ENCODE results near the gene RHOJ. TPM values are rescaled to one million over a fixed set of nuclear protein-coding genes. Genes with fewer than 3 reads are reported as not detected.

The RHOJ gene
- total and polyA plus RNA-seq, 2 of the 4 experiments (the other 2 are of a cell fraction) = 9.5 to 33.9 TPM

GRCh38 chr14:63288853-63289252, 84.6 kb downstream of the RHOJ start (continued):
- no peak for TF ChIP-seq ELK1 (IDR thresholded peaks at IDR 0.05; ENCODE audit: borderline replicate concordance, low read depth, low read length)

- no peaks in the 10 kb centered on the region for H3K79me1 ChIP-seq (ENCODE audit: low read depth in 1 of 2, low read length in 2 of 2)
- no peaks in the 10 kb centered on the region for H3K4me1 ChIP-seq (ENCODE audit: control insufficient read depth, insufficient read depth, low read length)
- peaks cover 4% of the 10 kb centered on the region; the same call in 1 of the 2 replicates for H3K36me3 ChIP-seq (ENCODE audit: control insufficient read depth, insufficient read depth, low read length)
- H3K4me2 ChIP-seq (ENCODE audit: low read depth, low read length) = no peak overlapping the region
- H2BK5ac ChIP-seq (ENCODE audit: low read depth, low read length, poor library complexity, severe bottlenecking) = no peak overlapping the region
- H2AFZ ChIP-seq (replicated peaks; ENCODE audit: low read length, poor library complexity) = no peak overlapping the region
- dilution Hi-C loops (cut with HindIII; ENCODE audit: low sequenced_read_pairs, unreplicated experiment) (no loop called here), in situ Hi-C loops (cut with MboI; ENCODE audit: low sequenced_read_pairs) (no loop called here), intact Hi-C loops (cut with micrococcal nuclease) (no loop called here)
- H3K27me3 ChIP-seq (ENCODE audit: control insufficient read depth, insufficient read depth, low read length) = no peaks in the 10 kb centered on the region
- ChIA-PET CTCF (no interaction called here), POLR2A (ENCODE audit: unreplicated experiment) (no interaction called here)
- H4K91ac ChIP-seq (ENCODE audit: insufficient read depth, low read depth, low read length) = no peak overlapping the region
- H3K4ac ChIP-seq (ENCODE audit: low read depth, low read length) = no peak overlapping the region
- no peak overlapping the region for H2BK20ac ChIP-seq (ENCODE audit: low read depth, low read length)
- H4K8ac ChIP-seq (ENCODE audit: low read depth in 2 of 2, low read length in 2 of 2) = no peak overlapping the region
- H4K20me1 ChIP-seq (ENCODE audit: insufficient read depth, low read length) = no peaks in the 10 kb centered on the region
- H3K9me1 ChIP-seq (ENCODE audit: insufficient read depth, low read length) = no peaks in the 10 kb centered on the region
- no peak overlapping the region for H3K4me3 ChIP-seq (ENCODE audit: insufficient read depth, low read depth, low read length)
- no peak overlapping the region for H4K5ac ChIP-seq (ENCODE audit: low read depth, low read length)
- DNase-seq (no peak), ATAC-seq (ENCODE audit: low read depth) (no peak)
- no TSS peak for BruUV-seq (replicated peaks)
- H3K56ac ChIP-seq (ENCODE audit: extremely low read depth, insufficient read depth, low read length) = no peak overlapping the region
- TF ChIP-seq CTCF (conservative IDR thresholded peaks at IDR 0.05; ENCODE audit: low read depth, low read length) = no peak
- TF ChIP-seq MAFK (IDR thresholded peaks at IDR 0.05; ENCODE audit: low read depth, low read length) = no peak
- H3K23ac ChIP-seq (ENCODE audit: low read depth, low read length) = no peak overlapping the region; the same call in 1 of the 2 replicates
- no peak overlapping the region for H3K14ac ChIP-seq (replicated peaks; ENCODE audit: low read depth, low read length)
- no peak overlapping the region for H2BK120ac ChIP-seq (ENCODE audit: low read depth, low read length)
- H3K27ac ChIP-seq (ENCODE audit: insufficient read depth, low read length) = no peak overlapping the region
- no peak overlapping the region for H3K18ac ChIP-seq (ENCODE audit: low read depth, low read length)
- H2BK15ac ChIP-seq (ENCODE audit: low read depth, low read length) = no peak overlapping the region
- no peak overlapping the region for H3K9ac ChIP-seq (ENCODE audit: low read depth, low read length)
- H2AK5ac ChIP-seq (ENCODE audit: low read depth, low read length) = no peak overlapping the region
- 87% methylated on average over 3 of the region's 12 CpGs; no CpG with 5 or more reads in 1 of the 2 experiments for WGBS, 2 experiments (ENCODE audit: extremely low coverage in 2 of 2, insufficient read length in 1 of 2)
- H2AK9ac ChIP-seq (replicated peaks; ENCODE audit: low read depth, low read length, poor library complexity) = no peak overlapping the region
- no peaks in the 10 kb centered on the region for H3K9me3 ChIP-seq (ENCODE audit: control insufficient read depth, insufficient read depth, low read length)
These were observed 86.6 kb downstream of the RHOJ start for GRCh38 chr14:63290741-63291430.

All from IMR-90 (cell line).